ENCODE measurements around the gene SLC25A28. TPM values are rescaled to one million over a fixed set of nuclear protein-coding genes. Genes with fewer than 3 reads are reported as not detected.

The SLC25A28 gene
- total RNA-seq, 1 experiment from 2014 or later, result 36.7 TPM

DNA sequence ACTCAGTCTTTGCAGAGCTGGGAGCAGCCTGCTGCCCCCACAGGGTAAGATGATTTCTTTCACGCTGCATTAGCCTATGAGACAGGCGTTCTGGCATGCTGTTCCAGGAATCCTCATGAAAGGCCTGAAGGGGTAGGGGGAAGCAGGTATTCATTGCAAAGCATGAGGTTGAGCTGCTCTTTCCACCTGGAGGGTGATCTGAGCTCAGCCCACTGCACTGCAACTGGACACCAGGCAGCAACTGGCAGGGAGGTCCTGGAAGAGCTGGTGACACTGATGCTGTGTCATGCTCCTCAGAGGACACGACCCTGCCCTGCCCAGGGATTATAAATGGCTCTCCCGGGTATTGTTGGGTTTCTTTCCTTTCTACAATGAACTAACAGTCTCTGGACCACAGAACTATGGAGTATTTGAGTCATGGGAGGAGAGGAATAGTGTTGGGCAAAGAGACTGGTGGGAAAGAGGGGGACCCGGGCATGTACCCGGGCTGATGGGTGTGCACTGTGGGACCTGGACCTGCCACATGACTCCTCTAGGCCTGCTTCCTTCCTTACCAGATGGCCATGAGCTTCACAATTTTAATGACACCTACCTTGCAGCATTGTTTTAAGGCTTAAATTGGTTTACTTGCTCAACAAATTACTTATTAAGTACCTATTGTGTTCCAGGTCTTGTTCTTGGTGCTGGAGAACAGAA, 24.3 kb downstream of the SLC25A28 start:
- Mint-ChIP-seq H3K27me3 (ENCODE audit: insufficient read depth, unreplicated experiment) (no peaks in the 10 kb centered on the region), H3K4me1 (ENCODE audit: low read depth, unreplicated experiment) (peaks cover 30% of the 10 kb centered on the region), H3K4me3 (ENCODE audit: unreplicated experiment) (no peak overlapping the region), H3K36me3 (ENCODE audit: insufficient read depth, unreplicated experiment) (no peaks in the 10 kb centered on the region), H3K27ac (ENCODE audit: unreplicated experiment) (peak overlapping the region; percentile 63), H3K9me3 (ENCODE audit: unreplicated experiment) (no peaks in the 10 kb centered on the region)
- TF ChIP-seq, protein P1, sequence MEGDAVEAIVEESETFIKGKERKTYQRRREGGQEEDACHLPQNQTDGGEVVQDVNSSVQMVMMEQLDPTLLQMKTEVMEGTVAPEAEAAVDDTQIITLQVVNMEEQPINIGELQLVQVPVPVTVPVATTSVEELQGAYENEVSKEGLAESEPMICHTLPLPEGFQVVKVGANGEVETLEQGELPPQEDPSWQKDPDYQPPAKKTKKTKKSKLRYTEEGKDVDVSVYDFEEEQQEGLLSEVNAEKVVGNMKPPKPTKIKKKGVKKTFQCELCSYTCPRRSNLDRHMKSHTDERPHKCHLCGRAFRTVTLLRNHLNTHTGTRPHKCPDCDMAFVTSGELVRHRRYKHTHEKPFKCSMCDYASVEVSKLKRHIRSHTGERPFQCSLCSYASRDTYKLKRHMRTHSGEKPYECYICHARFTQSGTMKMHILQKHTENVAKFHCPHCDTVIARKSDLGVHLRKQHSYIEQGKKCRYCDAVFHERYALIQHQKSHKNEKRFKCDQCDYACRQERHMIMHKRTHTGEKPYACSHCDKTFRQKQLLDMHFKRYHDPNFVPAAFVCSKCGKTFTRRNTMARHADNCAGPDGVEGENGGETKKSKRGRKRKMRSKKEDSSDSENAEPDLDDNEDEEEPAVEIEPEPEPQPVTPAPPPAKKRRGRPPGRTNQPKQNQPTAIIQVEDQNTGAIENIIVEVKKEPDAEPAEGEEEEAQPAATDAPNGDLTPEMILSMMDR (IDR thresholded peaks at IDR 0.05; ENCODE audit: insufficient read depth in 1 of 2, low read depth in 1 of 2, low read length in 1 of 2, severe bottlenecking in 1 of 2, unreplicated experiment in 1 of 2), result no peak
- peak; percentile 25 to 46 for DNase-seq
- ChIA-PET CTCF (interaction anchor here (0.6 to 1.2 kb wide), 2 partner anchors 39 to 160 kb away, joined by 3 to 4 read pairs; no protein-coding TSS in a partner anchor), POLR2A (interaction anchor here (0.6 to 1.0 kb wide), 2 partner anchors 26 to 186 kb away, joined by 3 to 4 read pairs; partner anchors contain the start of gene ABCC2)
- Histone ChIP-seq H3K27me3 (replicated peaks; ENCODE audit: control insufficient read depth, insufficient read depth, low read length) (no peaks in the 10 kb centered on the region), H3K4me1 (peaks cover 21% of the 10 kb centered on the region), H3K4me3 (ENCODE audit: low read depth, low read length) (no peak overlapping the region), H3K36me3 (ENCODE audit: control insufficient read depth, insufficient read depth, low read length) (no peaks in the 10 kb centered on the region), H3K9me3 (no peaks in the 10 kb centered on the region)
- intact Hi-C loops (cut with micrococcal nuclease; ENCODE audit: unreplicated experiment), result no loop called here
- no TSS peak for BruUV-seq (replicated peaks)

GRCh38 chr10:99595236-99595635, 25.0 kb downstream of the SLC25A28 start:
- Mint-ChIP-seq H3K9me3 (ENCODE audit: unreplicated experiment) (no peaks in the 10 kb centered on the region), H3K4me1 (ENCODE audit: low read depth, unreplicated experiment) (peaks cover 30% of the 10 kb centered on the region), H3K4me3 (ENCODE audit: unreplicated experiment) (no peak overlapping the region), H3K36me3 (ENCODE audit: insufficient read depth, unreplicated experiment) (no peaks in the 10 kb centered on the region), H3K27me3 (ENCODE audit: insufficient read depth, unreplicated experiment) (no peaks in the 10 kb centered on the region), H3K27ac (ENCODE audit: unreplicated experiment) (peak overlapping the region; percentile 63)
- BruUV-seq (replicated peaks), result no TSS peak
- intact Hi-C loops (cut with micrococcal nuclease; ENCODE audit: unreplicated experiment), result no loop called here
- ChIA-PET POLR2A (interaction anchor here (0.7 to 1.0 kb wide), 3 partner anchors 15 to 137 kb away, joined by 4 to 5 read pairs (median 4); no protein-coding TSS in a partner anchor), CTCF (interaction anchor here (1.2 kb wide), 1 partner anchor 159 kb away, joined by 4 read pairs; no protein-coding TSS in a partner anchor)
- Histone ChIP-seq H3K36me3 (ENCODE audit: control insufficient read depth, insufficient read depth, low read length) (no peaks in the 10 kb centered on the region), H3K27me3 (replicated peaks; ENCODE audit: control insufficient read depth, insufficient read depth, low read length) (no peaks in the 10 kb centered on the region), H3K9me3 (no peaks in the 10 kb centered on the region), H3K4me3 (ENCODE audit: low read depth, low read length) (no peak overlapping the region), H3K4me1 (peaks cover 21% of the 10 kb centered on the region)
- no peak for DNase-seq
- TF ChIP-seq, protein P1 (IDR thresholded peaks at IDR 0.05; ENCODE audit: insufficient read depth in 1 of 2, low read depth in 1 of 2, low read length in 1 of 2, severe bottlenecking in 1 of 2, unreplicated experiment in 1 of 2), result no peak

GRCh38 chr10:99593312-99593711, 26.9 kb downstream of the SLC25A28 start:
- Histone ChIP-seq H3K4me1 (peaks cover 21% of the 10 kb centered on the region), H3K4me3 (ENCODE audit: low read depth, low read length) (no peak overlapping the region), H3K9me3 (no peaks in the 10 kb centered on the region), H3K36me3 (ENCODE audit: control insufficient read depth, insufficient read depth, low read length) (no peaks in the 10 kb centered on the region), H3K27me3 (replicated peaks; ENCODE audit: control insufficient read depth, insufficient read depth, low read length) (no peaks in the 10 kb centered on the region)
- ChIA-PET CTCF (interaction anchor here (0.5 kb wide), 1 partner anchor 10 kb away, joined by 4 read pairs; no protein-coding TSS in a partner anchor), POLR2A (interaction anchor here (0.6 kb wide), 1 partner anchor 10 kb away, joined by 3 read pairs; no protein-coding TSS in a partner anchor)
- Mint-ChIP-seq H3K4me1 (ENCODE audit: low read depth, unreplicated experiment) (peaks cover 24% of the 10 kb centered on the region), H3K27ac (ENCODE audit: unreplicated experiment) (peak overlapping the region; percentile 16), H3K9me3 (ENCODE audit: unreplicated experiment) (no peaks in the 10 kb centered on the region), H3K36me3 (ENCODE audit: insufficient read depth, unreplicated experiment) (no peaks in the 10 kb centered on the region), H3K4me3 (ENCODE audit: unreplicated experiment) (peak overlapping the region; percentile 19), H3K27me3 (ENCODE audit: insufficient read depth, unreplicated experiment) (no peaks in the 10 kb centered on the region)
- peak; percentile 80 to 87 for DNase-seq
- TF ChIP-seq, protein P1 (IDR thresholded peaks at IDR 0.05; ENCODE audit: insufficient read depth in 1 of 2, low read depth in 1 of 2, low read length in 1 of 2, severe bottlenecking in 1 of 2, unreplicated experiment in 1 of 2), result no peak
- intact Hi-C loops (cut with micrococcal nuclease; ENCODE audit: unreplicated experiment), result no loop called here
- no TSS peak for BruUV-seq (replicated peaks)
